Measurements from ENCODE around the gene PLBD2.

DNA sequence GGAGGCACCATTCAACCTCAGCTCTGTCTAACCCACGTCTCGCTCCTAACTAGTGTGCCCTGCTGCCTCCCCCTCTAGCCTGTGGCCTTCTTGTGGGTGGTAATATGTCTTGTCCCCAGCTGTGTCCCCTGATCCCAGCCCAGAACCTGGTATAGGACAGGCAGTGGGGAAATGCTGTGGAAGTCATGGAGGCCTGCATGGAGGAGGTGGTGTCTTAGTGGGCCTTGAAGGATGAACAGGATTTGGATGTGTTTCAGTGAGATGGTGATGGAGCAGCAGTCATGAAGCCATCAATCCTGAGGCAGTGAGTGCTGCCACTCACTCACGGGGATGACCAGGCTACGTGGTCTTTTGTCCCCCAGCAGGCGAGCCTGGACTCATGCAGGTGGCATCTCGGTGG lies 13.4 kb downstream of the PLBD2 start:
- TF ChIP-seq, protein P1, sequence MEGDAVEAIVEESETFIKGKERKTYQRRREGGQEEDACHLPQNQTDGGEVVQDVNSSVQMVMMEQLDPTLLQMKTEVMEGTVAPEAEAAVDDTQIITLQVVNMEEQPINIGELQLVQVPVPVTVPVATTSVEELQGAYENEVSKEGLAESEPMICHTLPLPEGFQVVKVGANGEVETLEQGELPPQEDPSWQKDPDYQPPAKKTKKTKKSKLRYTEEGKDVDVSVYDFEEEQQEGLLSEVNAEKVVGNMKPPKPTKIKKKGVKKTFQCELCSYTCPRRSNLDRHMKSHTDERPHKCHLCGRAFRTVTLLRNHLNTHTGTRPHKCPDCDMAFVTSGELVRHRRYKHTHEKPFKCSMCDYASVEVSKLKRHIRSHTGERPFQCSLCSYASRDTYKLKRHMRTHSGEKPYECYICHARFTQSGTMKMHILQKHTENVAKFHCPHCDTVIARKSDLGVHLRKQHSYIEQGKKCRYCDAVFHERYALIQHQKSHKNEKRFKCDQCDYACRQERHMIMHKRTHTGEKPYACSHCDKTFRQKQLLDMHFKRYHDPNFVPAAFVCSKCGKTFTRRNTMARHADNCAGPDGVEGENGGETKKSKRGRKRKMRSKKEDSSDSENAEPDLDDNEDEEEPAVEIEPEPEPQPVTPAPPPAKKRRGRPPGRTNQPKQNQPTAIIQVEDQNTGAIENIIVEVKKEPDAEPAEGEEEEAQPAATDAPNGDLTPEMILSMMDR (conservative IDR thresholded peaks at IDR 0.05; ENCODE audit: low read length): no peak
- TF ChIP-seq EZH2phosphoT487 (IDR thresholded peaks at IDR 0.05; ENCODE audit: borderline replicate concordance): no peak

Measured in Loucy (cell line).